K562 (cell line): ENCODE results near the gene SLC2A9. TPM values are rescaled to one million over a fixed set of nuclear protein-coding genes. Genes with fewer than 3 reads are reported as not detected.

Experiments used
- ATAC-seq: fragments of 200-7000 bp; cut with Tn5 transposase; 3 replicates; pipeline ENCODE4 v1.9.1; 2020; ENCODE audit warnings: moderate library complexity
- BruUV-seq: library from RNA; stranded (reverse); fragments of 400-500 nt; replicated peaks from 2 replicates; lab custom pipeline; 2021; lab: Mats Ljungman, UMichigan
- CTCF ChIA-PET: fragments of 300-600 bp; formaldehyde crosslinking; extraction: SDS; loops from one replicate; lab custom pipeline; 2021; ENCODE audit warnings: low intra/inter-chr PET ratio; lab: Yijun Ruan, JAX
- POLR2A ChIA-PET: fragments of 300-600, 350-650 bp; sonication (Branson Sonifier 250); formaldehyde crosslinking; extraction: SDS; loops from one replicate; lab custom pipeline; 2021; ENCODE audit warnings: antibody characterized with exemption, inconsistent platforms; lab: Yijun Ruan, JAX
- DNase-seq, 4 experiments: peaks; one replicate each; pipeline versions ENCODE4 v3.0.0 to v3.0.0-alpha.2; 2011 to 2018; ENCODE audit warnings: low spot score in 3 of 4, mixed read lengths in 3 of 4; ENCODE audit errors: extremely low read depth in 1 of 4
- FAIRE-seq: peaks from 2 replicates; lab custom pipeline; 2011; peaks lifted over from hg19 to GRCh38; lab: Jason Lieb, UNC
- H2AFZ ChIP-seq: 2 replicates; pipeline ENCODE4 v1.6.0; 2011; ENCODE audit warnings: low read depth, low read length, control low read depth, inconsistent platforms
- H3K27ac ChIP-seq: fragments of 200-600 bp; 3 replicates; pipeline ENCODE4 v1.8.0; 2011; ENCODE audit warnings: low read depth, mild to moderate bottlenecking, control low read depth, inconsistent platforms, low read length, moderate library complexity, mixed read lengths; ENCODE audit errors: extremely low read depth
- H3K27me3 ChIP-seq, 2 experiments: fragments of 300-600 bp in 1 of 2; 2 replicates in 1 of 2; 3 replicates in 1 of 2; pipeline versions ENCODE4 v1.6.0 to v1.8.0; 2011; ENCODE audit warnings: inconsistent platforms in 2 of 2, low read length in 2 of 2, mild to moderate bottlenecking in 1 of 2, mixed read lengths in 1 of 2, moderate library complexity in 1 of 2; ENCODE audit not compliant: control insufficient read depth in 2 of 2, insufficient read depth in 2 of 2
- H3K36me3 ChIP-seq: fragments of 300-600 bp; 3 replicates; pipeline ENCODE4 v1.8.0; 2011; ENCODE audit warnings: mild to moderate bottlenecking, low read length, inconsistent platforms; ENCODE audit not compliant: control insufficient read depth, insufficient read depth
- H3K4me1 ChIP-seq, 2 experiments: fragments of 200-600 bp in 1 of 2; replicated peaks in 1 of 2; 2 replicates in 1 of 2; 3 replicates in 1 of 2; pipeline versions ENCODE4 v1.5.1 to v1.8.0; 2011; ENCODE audit warnings: inconsistent platforms in 2 of 2, low read length in 2 of 2, mild to moderate bottlenecking in 1 of 2, mixed read lengths in 1 of 2, moderate library complexity in 1 of 2; ENCODE audit not compliant: control insufficient read depth in 2 of 2, insufficient read depth in 2 of 2
- H3K4me2 ChIP-seq: 2 replicates; pipeline ENCODE4 v1.6.1; 2011; ENCODE audit warnings: low read length, control low read depth, inconsistent platforms, mixed read lengths; ENCODE audit not compliant: insufficient read depth
- H3K4me3 ChIP-seq: fragments of 200-600 bp; sonication (generic), shearing (Covaris generic); 2 replicates; pipeline ENCODE4 v1.5.1; 2016; ENCODE audit warnings: control low read depth, inconsistent platforms
- H3K79me2 ChIP-seq: fragments of 200-600 bp; 3 replicates; pipeline ENCODE4 v1.8.0; 2011; ENCODE audit warnings: low read length, inconsistent platforms; ENCODE audit not compliant: control insufficient read depth, insufficient read depth
- H3K9ac ChIP-seq, 2 experiments: 2 replicates each; pipeline versions ENCODE4 v1.6.0 to v1.6.1; 2011; ENCODE audit warnings: low read depth in 2 of 2, low read length in 2 of 2, control low read depth in 1 of 2, inconsistent platforms in 1 of 2, mild to moderate bottlenecking in 1 of 2, mixed read lengths in 1 of 2; ENCODE audit not compliant: insufficient read depth in 1 of 2
- H3K9me1 ChIP-seq: one replicate; pipeline ENCODE4 v1.6.0; 2011; ENCODE audit warnings: inconsistent platforms, mild to moderate bottlenecking, low read length, moderate library complexity; ENCODE audit not compliant: control insufficient read depth, insufficient read depth
- H3K9me3 ChIP-seq: replicated peaks from 2 replicates; pipeline ENCODE4 v1.5.1; 2011; ENCODE audit warnings: low read depth, low read length, inconsistent platforms; ENCODE audit not compliant: control insufficient read depth, insufficient read depth
- H4K20me1 ChIP-seq: replicated peaks from 2 replicates; pipeline ENCODE4 v1.6.1; 2011; ENCODE audit warnings: low read length, inconsistent platforms, mixed read lengths; ENCODE audit not compliant: control insufficient read depth, insufficient read depth
- ATF3 ChIP-seq, 2 experiments: fragments of 450-650 bp in 1 of 2; sonication (generic) in 1 of 2; formaldehyde crosslinking in 1 of 2; IDR thresholded peaks in 1 of 2; conservative IDR thresholded peaks in 1 of 2; 2 replicates each; pipeline versions ENCODE4 v1.6.1 to v1.8.1; 2016 to 2023; ENCODE audit warnings: mild to moderate bottlenecking in 2 of 2, moderate library complexity in 2 of 2, inconsistent platforms in 1 of 2, missing genetic modification reagents in 1 of 2
- BACH1 ChIP-seq: fragments of 200-800 bp; sonication (Bioruptor generic); IDR thresholded peaks from 2 replicates; pipeline ENCODE4 v1.6.1; 2016; ENCODE audit warnings: missing genetic modification characterization, missing compliant biosample characterization
- C11orf30 ChIP-seq: fragments of 450-650 bp; IDR thresholded peaks from 2 replicates; pipeline ENCODE4 v1.6.1; 2016; ENCODE audit warnings: low read depth, mild to moderate bottlenecking
- CEBPB ChIP-seq: fragments of 450-650 bp; IDR thresholded peaks from 2 replicates; pipeline ENCODE4 v1.6.1; 2016; ENCODE audit warnings: missing genetic modification characterization, missing compliant biosample characterization
- CEBPG ChIP-seq, 3 experiments: fragments of 200-800 bp in 1 of 3; sonication (Bioruptor generic) in 1 of 3; sonication (generic) in 1 of 3; formaldehyde crosslinking in 1 of 3; IDR thresholded peaks in 2 of 3; conservative IDR thresholded peaks in 1 of 3; 2 replicates each; pipeline versions ENCODE4 v1.6.1 to v1.8.0; 2016 to 2022; ENCODE audit warnings: missing compliant biosample characterization in 2 of 3, missing genetic modification characterization in 2 of 3, mild to moderate bottlenecking in 1 of 3, missing genetic modification reagents in 1 of 3
- FOSL1 ChIP-seq: fragments of 200-800 bp; sonication (Bioruptor generic); conservative IDR thresholded peaks from 2 replicates; pipeline ENCODE4 v1.6.1; 2016; ENCODE audit warnings: missing genetic modification characterization, missing compliant biosample characterization
- JUND ChIP-seq, 2 experiments: IDR thresholded peaks; 2 replicates in 1 of 2; 3 replicates in 1 of 2; pipeline ENCODE4 v1.6.1; 2011; ENCODE audit warnings: borderline replicate concordance in 2 of 2, low read depth in 2 of 2, low read length in 2 of 2, improper control_type of control experiment in 1 of 2, missing biosample characterization in 1 of 2, missing genetic modification characterization in 1 of 2, missing genetic modification reagents in 1 of 2
- PKNOX1 ChIP-seq: fragments of 450-650 bp; IDR thresholded peaks from 2 replicates; pipeline ENCODE4 v1.6.1; 2016
- SRSF1 ChIP-seq: fragments of 200-400 bp; formaldehyde crosslinking; IDR thresholded peaks from 2 replicates; pipeline ENCODE4 v1.6.1; 2017; ENCODE audit warnings: mild to moderate bottlenecking, low read depth, low read length, moderate library complexity
- WGBS: fragments of 100-300 bp; shearing (Covaris generic); methylation state at CpG from one replicate; pipeline ENCODE4 v1.1.6; 2016; ENCODE audit warnings: low coverage, mixed read lengths; ENCODE audit not compliant: insufficient coverage; ENCODE audit errors: missing lambda C conversion rate; 5-methylcytosine and 5-hydroxymethylcytosine counted together
- in situ Hi-C: fragments of 300-500 bp; cut with MboI; formaldehyde crosslinking; loops from 4 replicates; pipeline ENCODE4 v1.15.0; 2018; ENCODE audit warnings: inconsistent platforms, mixed read lengths
- intact Hi-C: fragments of 100-400 bp; cut with micrococcal nuclease; formaldehyde crosslinking; loops from 2 replicates; pipeline ENCODE4 v1.14.2; 2022
- polyA plus RNA-seq, 8 experiments: library from polyadenylated mRNA; depleted of rRNA in 4 of 8; stranded (reverse) in 5 of 8; unstranded in 3 of 8; fragments of >200 nt; fragmentation: Nextera tagmentation in 2 of 8; fragmentation: Illumina TruSeq in 1 of 8; extraction: Ambion mirVana in 2 of 8; extraction: Trizol in 1 of 8; gene quantifications; 2 replicates each; pipeline versions ENCODE4 v1.2.1 to v1.2.3, GENCODE V29; 2011 to 2014; ENCODE audit warnings: inconsistent platforms in 1 of 8, missing spikeins in 1 of 8
- total RNA-seq, 7 experiments: library from RNA; depleted of rRNA in 6 of 7; stranded (reverse); fragments of >200 nt in 6 of 7; fragmentation: Illumina TruSeq in 2 of 7; extraction: Trizol in 2 of 7; gene quantifications; 2 replicates each; pipeline versions ENCODE4 v1.2.1 to v1.2.3, GENCODE V29; 2011 to 2021; ENCODE audit warnings: low replicate concordance in 1 of 7

The SLC2A9 gene
- total and polyA plus RNA-seq, 9 of the 15 experiments (the other 6 are each of a cell fraction or from before 2014, with no cell fraction given): 0.15 to 1.9 (median 0.76) TPM

GRCh38 chr4:10032625-10033024 is 11.3 kb upstream of the SLC2A9 start:
- H2AFZ ChIP-seq: no peak overlapping the region
- no peaks in the 10 kb centered on the region; the same call in 1 of the 2 replicates for H4K20me1 ChIP-seq
- no peaks in the 10 kb centered on the region for H3K9me3 ChIP-seq
- FAIRE-seq (no peak), DNase-seq (no peak), ATAC-seq (no peak; the same call in 2 of the 3 replicates)
- POLR2A ChIA-PET: interaction anchor here (0.9 to 1.4 kb wide), 2 partner anchors 8 to 75 kb away, joined by 3 read pairs; no protein-coding TSS in a partner anchor
- CTCF ChIA-PET: no interaction called here
- no peak overlapping the region for H3K27ac ChIP-seq
- in situ Hi-C loops (no loop called here), intact Hi-C loops (no loop called here)
- no peaks in the 10 kb centered on the region for H3K36me3 ChIP-seq
- H3K4me2 ChIP-seq: no peak overlapping the region; the same call in 1 of the 2 replicates
- H3K4me1 ChIP-seq: peaks cover 7 to 14% of the 10 kb centered on the region in 2 experiments; a peak in 4 of 5 replicates
- peak; percentile 56 for TF ChIP-seq CEBPB
- TF ChIP-seq SRSF1: no peak
- 0 out of 2 replicates have a peak, but pooled peaks have one; percentile 8 for TF ChIP-seq C11orf30
- peak; percentile 64 for TF ChIP-seq FOSL1
- peak; percentile 57; the same call in 1 of the 2 replicates for TF ChIP-seq ATF3 (IDR thresholded peaks at IDR 0.05)
- TF ChIP-seq ATF3 (CRISPR knock-in tag; conservative IDR thresholded peaks at IDR 0.05): no peak
- peak; percentile 47; the same call in 1 of the 2 replicates for TF ChIP-seq BACH1 (tag)
- TF ChIP-seq PKNOX1: no peak
- TF ChIP-seq CEBPG (CRISPR knock-in tag; IDR thresholded peaks at IDR 0.05): no peak
- peak in 1 of 2 experiments; percentile 56; a peak in 1 of 4 replicates for TF ChIP-seq CEBPG (tag; conservative IDR thresholded peaks at IDR 0.05 in 1 of 2, IDR thresholded peaks at IDR 0.05 in 1 of 2)
- peak; percentile 21; the same call in 1 of the 2 replicates for TF ChIP-seq JUND (IDR thresholded peaks at IDR 0.05; ENCODE audit: borderline replicate concordance, low read depth, low read length)
- peak; percentile 43; the same call in 1 of the 3 replicates for TF ChIP-seq JUND (tag; IDR thresholded peaks at IDR 0.05; ENCODE audit: borderline replicate concordance, low read depth, low read length)
- no peaks in the 10 kb centered on the region for H3K9me1 ChIP-seq
- no peaks in the 10 kb centered on the region for H3K79me2 ChIP-seq
- no TSS peak for BruUV-seq
- H3K9ac ChIP-seq: no peak overlapping the region
- H3K27me3 ChIP-seq: peaks cover 13 to 55% of the 10 kb centered on the region in 2 experiments; a peak in 4 of 5 replicates
- H3K4me3 ChIP-seq: no peak overlapping the region
- WGBS: 5% methylated on average over 6 of the region's 6 CpGs
